NB4 (cell line): ENCODE data around the gene CIC.

Source experiments
- MYC ChIP-seq: IDR thresholded peaks from 2 replicates; pipeline ENCODE4 v1.6.1; 2011; ENCODE audit warnings: low read depth, low read length
- POLR2A ChIP-seq: IDR thresholded peaks from 2 replicates; pipeline ENCODE4 v1.6.1; 2011; ENCODE audit warnings: mild to moderate bottlenecking; ENCODE audit not compliant: insufficient read length; ENCODE audit errors: extremely low read depth
- TF ChIP-seq, protein P1 (sequence below): IDR thresholded peaks from one replicate; pipeline ENCODE4 v1.5.1; 2012; ENCODE audit warnings: low read depth, low read length

DNA sequence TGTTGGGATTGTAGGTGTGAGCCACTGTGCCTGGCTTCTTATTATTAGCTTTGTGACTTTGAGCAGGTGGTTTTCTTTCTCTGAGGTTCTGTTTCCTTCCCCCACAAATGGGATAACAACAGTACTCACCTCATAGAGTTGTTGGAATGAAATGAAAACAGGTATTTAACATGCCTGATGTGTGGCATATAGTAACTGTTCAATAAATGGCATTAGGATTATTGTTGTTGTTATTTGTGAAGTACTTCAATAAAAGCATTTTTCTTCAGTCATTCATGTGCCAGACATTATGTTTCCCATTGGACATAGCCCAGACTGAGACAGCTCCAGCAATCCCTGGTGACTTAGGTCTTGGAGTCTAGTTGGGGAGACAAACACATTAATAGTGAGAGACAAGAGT, 57.9 kb downstream of the CIC start:
- TF ChIP-seq POLR2A: no peak
- TF ChIP-seq, protein P1, sequence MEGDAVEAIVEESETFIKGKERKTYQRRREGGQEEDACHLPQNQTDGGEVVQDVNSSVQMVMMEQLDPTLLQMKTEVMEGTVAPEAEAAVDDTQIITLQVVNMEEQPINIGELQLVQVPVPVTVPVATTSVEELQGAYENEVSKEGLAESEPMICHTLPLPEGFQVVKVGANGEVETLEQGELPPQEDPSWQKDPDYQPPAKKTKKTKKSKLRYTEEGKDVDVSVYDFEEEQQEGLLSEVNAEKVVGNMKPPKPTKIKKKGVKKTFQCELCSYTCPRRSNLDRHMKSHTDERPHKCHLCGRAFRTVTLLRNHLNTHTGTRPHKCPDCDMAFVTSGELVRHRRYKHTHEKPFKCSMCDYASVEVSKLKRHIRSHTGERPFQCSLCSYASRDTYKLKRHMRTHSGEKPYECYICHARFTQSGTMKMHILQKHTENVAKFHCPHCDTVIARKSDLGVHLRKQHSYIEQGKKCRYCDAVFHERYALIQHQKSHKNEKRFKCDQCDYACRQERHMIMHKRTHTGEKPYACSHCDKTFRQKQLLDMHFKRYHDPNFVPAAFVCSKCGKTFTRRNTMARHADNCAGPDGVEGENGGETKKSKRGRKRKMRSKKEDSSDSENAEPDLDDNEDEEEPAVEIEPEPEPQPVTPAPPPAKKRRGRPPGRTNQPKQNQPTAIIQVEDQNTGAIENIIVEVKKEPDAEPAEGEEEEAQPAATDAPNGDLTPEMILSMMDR: no peak
- TF ChIP-seq MYC: no peak
